PFSK-1 (cell line): Measurements from ENCODE around the gene EGFL6.

Experiments used
- FOXP2 ChIP-seq: optimal IDR thresholded peaks from 2 replicates; pipeline ENCODE3; 2011; ENCODE audit warnings: borderline replicate concordance, control low read depth, inconsistent platforms; ENCODE audit not compliant: insufficient read depth; ENCODE audit errors: extremely low read length, extremely low read depth
- POLR2AphosphoS5 ChIP-seq: IDR thresholded peaks from 2 replicates; pipeline ENCODE4 v1.6.1; 2012; ENCODE audit warnings: low read depth, mild to moderate bottlenecking, control low read depth, low read length, moderate library complexity
- SIN3A ChIP-seq: IDR thresholded peaks from 2 replicates; pipeline ENCODE4 v1.6.1; 2012; ENCODE audit warnings: mild to moderate bottlenecking, low read length, moderate library complexity, borderline replicate concordance; ENCODE audit not compliant: insufficient read depth
- TAF1 ChIP-seq: IDR thresholded peaks from 2 replicates; pipeline ENCODE4 v1.6.1; 2012; ENCODE audit warnings: low read length, control low read depth, borderline replicate concordance; ENCODE audit not compliant: insufficient read depth
- TF ChIP-seq, protein P1 (sequence below), 2 experiments: IDR thresholded peaks; 2 replicates each; pipeline versions ENCODE4 v1.6.1 to v1.8.0; 2011 to 2012; ENCODE audit warnings: low read depth in 2 of 2, low read length in 2 of 2, control low read depth in 1 of 2, inconsistent platforms in 1 of 2, mild to moderate bottlenecking in 1 of 2, moderate library complexity in 1 of 2; ENCODE audit not compliant: insufficient read depth in 1 of 2

EGFL6 gene

DNA sequence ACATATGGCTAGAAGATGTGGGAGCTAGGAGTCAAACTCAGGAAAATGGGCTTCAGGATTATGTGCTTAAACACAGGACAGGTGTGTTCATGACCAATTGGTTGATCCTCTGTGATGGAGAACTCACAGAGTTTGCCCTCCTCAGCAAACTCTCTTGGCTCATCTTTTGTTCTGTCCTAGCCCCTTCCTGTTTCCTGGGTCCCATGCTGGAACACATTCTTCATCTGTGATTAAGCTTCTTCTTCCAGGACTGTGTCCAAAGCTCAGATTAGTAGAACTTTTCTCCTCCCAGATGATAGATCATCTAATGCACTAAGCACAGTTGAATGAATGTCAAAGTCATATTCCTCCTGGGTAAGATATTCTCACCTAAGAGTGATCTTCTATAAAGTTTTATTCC is 44.8 kb downstream of the EGFL6 start:
- TF ChIP-seq POLR2AphosphoS5: no peak
- no peak for TF ChIP-seq SIN3A
- TF ChIP-seq, protein P1, sequence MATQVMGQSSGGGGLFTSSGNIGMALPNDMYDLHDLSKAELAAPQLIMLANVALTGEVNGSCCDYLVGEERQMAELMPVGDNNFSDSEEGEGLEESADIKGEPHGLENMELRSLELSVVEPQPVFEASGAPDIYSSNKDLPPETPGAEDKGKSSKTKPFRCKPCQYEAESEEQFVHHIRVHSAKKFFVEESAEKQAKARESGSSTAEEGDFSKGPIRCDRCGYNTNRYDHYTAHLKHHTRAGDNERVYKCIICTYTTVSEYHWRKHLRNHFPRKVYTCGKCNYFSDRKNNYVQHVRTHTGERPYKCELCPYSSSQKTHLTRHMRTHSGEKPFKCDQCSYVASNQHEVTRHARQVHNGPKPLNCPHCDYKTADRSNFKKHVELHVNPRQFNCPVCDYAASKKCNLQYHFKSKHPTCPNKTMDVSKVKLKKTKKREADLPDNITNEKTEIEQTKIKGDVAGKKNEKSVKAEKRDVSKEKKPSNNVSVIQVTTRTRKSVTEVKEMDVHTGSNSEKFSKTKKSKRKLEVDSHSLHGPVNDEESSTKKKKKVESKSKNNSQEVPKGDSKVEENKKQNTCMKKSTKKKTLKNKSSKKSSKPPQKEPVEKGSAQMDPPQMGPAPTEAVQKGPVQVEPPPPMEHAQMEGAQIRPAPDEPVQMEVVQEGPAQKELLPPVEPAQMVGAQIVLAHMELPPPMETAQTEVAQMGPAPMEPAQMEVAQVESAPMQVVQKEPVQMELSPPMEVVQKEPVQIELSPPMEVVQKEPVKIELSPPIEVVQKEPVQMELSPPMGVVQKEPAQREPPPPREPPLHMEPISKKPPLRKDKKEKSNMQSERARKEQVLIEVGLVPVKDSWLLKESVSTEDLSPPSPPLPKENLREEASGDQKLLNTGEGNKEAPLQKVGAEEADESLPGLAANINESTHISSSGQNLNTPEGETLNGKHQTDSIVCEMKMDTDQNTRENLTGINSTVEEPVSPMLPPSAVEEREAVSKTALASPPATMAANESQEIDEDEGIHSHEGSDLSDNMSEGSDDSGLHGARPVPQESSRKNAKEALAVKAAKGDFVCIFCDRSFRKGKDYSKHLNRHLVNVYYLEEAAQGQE (IDR thresholded peaks at IDR 0.05; ENCODE audit: insufficient read depth in 1 of 2, low read depth in 2 of 2, low read length in 2 of 2): no peak
- TF ChIP-seq FOXP2: no peak
- no peak for TF ChIP-seq TAF1

DNA sequence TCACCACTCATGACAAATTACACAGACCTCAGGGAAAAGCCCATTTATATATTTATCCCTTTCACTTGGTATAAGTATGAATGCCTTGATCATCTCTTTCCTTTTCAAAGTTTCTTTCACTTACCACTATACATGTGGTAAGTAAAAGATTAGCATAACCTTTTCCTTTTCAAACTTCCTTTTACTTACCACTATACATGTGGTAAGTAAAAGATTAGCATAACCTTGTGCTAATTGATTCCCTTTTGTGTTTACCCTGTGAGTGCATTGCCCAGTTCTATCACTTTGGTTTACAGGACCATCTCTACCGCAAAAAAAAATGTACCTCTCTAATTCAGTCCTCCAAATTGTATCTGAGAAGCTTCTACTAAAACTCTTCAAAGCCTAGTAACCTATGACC is 50.8 kb downstream of the EGFL6 start:
- TF ChIP-seq FOXP2 (no peak), SIN3A (no peak), TAF1 (no peak), POLR2AphosphoS5 (no peak)
- TF ChIP-seq, protein P1 (IDR thresholded peaks at IDR 0.05; ENCODE audit: insufficient read depth in 1 of 2, low read depth in 2 of 2, low read length in 2 of 2): no peak

DNA sequence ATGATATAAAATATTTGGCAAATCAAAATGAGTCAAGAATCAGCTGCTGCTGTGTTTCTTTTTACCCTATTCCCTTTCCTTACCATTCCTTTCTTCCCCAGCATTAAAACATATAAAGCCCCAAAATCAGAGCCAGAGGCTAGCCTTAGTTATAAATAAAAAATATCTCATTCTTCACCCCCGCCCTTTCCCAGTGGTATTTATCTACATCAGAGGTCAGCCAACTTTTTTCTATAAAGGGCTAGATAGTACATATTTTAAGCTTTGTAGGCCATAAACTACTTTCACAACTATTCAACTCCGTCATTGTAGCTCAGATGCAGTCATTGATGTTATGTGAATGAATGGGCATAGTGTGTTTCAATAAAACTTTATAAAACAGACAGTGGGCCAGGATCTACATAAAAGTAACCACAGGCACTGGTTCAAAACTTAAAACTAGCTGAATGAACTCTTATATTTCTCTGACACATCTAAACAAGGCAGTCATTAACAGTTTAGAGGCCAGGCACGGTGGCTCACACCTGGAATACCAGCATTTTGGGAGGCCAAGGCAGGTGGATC is 53.1 kb downstream of the EGFL6 start:
- TF ChIP-seq SIN3A: no peak
- no peak for TF ChIP-seq FOXP2
- no peak for TF ChIP-seq TAF1
- TF ChIP-seq, protein P1 (IDR thresholded peaks at IDR 0.05; ENCODE audit: insufficient read depth in 1 of 2, low read depth in 2 of 2, low read length in 2 of 2): no peak
- TF ChIP-seq POLR2AphosphoS5: no peak

DNA sequence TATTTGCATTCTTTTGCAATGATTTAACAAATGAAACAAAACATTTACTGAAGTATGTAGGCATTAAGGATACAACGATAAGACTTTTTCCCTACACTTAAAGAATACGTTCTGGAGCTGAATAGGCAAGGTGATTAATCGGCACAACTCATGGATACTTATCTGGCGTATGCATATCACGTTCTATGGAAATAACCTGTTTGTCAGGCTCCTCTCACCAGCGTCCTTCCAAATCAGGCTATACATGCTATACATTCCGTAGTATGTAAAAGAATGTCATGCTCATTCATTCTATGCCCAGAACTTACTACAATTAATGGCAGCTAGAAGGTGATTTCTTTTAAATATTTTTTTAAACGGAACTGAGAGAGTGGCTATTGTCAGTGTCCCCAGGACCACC is 57.9 kb downstream of the EGFL6 start:
- TF ChIP-seq, protein P1 (IDR thresholded peaks at IDR 0.05; ENCODE audit: insufficient read depth in 1 of 2, low read depth in 2 of 2, low read length in 2 of 2): no peak
- TF ChIP-seq TAF1 (no peak), SIN3A (no peak), POLR2AphosphoS5 (no peak), FOXP2 (no peak)
